Measurements from ENCODE around the gene CHSY3.
"Not testable (repeated sequence)": the region's sequence is repeated elsewhere in the genome, so short reads cannot be mapped to it uniquely, and the experiment has no call there.

Gene CHSY3

DNA sequence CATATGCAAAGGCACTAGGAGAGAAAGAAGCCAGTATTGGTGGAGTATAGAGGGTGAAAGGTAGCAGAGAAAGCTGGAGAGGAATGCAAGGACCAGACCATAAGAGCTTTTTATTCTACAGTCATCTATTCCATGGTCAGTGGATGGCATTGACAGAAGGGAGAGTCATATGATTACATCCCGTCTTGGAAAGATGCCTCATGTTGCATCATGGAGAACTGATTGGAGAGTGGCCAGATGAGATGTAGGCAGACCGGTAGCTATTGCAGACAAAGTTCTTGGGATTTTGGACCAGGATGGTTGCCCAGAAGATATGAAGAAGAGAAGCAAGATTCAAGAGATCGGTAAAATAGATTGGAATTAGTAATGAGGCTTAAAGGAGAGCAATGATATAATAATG is 260.7 kb downstream of the CHSY3 start:
- no peak for DNase-seq (ENCODE audit: low read depth in 2 of 2)

DNA sequence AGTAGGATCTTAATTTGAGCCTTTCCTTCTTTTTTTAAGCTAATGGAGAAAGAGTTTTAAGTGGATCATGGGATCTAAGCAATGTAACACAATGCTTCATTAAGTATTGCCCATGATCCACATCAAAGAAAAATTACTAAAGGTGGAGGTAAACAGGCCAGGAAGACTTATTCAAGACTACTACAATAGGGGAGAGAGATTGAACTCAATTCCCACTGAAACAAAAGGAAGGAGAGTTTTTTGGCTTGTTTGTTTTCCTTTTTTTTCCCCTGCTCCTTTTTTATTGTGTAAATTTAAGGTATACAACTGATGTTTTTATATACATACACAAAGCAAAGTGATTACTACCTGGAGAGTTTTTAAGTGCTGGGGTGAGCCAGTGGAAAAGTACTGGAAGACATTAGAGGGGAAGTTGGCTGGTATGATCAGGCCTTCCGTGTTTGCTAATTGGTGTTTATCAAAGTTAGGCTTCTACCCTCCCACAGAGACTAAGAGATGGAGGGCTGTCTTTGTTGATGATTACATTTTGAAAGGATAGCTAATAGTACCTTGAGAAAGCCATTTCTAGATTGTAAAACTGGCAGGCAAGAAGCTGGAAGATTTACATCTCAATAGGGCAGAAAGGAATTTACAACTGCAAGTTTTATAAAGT is 262.7 kb downstream of the CHSY3 start:
- DNase-seq (ENCODE audit: low read depth in 2 of 2), result no peak

DNA sequence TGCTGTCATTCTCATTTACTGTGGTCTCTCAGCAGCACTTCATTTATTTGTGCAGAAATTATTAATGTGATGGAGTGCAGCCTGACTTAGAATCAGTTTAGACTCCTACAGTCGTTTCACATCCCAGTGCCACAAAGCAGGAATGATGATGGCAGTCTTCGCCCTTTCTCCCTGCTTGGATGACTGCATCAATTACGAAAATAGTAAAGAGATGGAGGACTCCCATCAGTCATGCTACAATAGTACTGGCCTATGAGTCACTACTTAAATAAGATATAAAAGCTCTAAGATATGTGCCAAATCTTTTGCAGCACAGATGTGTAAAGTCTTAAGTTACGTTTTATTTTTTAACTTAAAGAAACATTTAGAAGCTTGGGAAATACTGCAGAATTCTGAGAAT is 263.9 kb downstream of the CHSY3 start:
- no peak for DNase-seq (ENCODE audit: low read depth in 2 of 2)

DNA sequence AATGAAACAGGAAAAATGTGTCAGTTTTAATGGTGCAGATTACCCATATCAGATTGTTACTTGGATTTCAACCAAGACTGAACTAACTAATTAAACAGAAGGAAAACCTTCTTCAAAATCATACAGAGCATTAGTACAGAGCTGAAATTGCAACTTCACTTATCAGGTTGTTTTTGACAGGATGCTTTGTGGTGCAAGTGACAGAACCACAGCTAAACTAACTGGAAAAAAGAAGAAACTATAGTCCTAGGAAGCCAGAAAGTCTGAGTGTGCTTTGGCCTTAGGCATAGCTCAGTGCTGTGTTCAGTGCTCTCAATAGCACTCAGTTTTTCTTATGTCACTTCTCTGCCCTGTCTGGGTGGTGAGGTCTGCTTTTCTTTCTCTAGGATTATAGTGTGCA is 267.4 kb downstream of the CHSY3 start:
- no peak for DNase-seq (ENCODE audit: low read depth in 2 of 2)

DNA sequence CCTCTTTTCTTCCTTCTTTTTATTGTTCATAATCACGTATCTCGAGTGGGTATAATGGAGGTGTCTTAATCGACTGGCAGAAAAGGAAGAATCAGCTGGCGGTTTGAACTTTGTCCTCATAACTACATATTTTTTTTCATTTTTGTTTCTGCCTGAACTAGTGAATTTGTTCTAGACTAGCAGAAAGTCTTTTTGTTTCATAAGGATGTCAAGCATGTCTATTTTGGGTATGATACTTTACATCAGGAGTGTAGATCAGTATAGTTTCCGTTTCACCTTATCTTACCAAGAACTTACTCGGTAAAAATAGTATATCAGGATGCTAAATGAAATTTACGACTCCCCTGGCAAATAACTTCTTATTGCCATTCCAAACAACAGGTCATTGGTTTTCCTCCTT is 278.9 kb downstream of the CHSY3 start:
- no peak for DNase-seq (ENCODE audit: low read depth in 2 of 2)

DNA sequence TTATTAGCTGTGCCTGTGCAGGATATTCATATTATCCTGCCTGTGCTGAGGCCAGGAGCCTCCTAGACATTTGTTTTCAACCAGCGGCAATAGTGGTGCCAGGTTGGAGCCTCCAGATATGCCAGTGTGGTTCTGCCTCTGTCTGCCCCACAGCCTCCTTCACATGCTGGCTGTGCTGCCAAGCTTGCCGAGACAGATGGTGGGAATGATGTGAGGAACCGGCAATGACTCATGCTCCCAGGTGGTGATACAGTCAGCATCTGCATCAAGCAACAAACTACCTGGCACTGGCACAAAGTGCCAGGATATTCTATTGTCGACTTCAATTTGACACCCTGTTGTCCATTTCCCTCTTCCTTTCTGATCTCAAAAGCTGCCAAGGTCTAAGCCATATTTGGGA is 285.7 kb downstream of the CHSY3 start:
- no peak for DNase-seq (ENCODE audit: low read depth in 2 of 2)

DNA sequence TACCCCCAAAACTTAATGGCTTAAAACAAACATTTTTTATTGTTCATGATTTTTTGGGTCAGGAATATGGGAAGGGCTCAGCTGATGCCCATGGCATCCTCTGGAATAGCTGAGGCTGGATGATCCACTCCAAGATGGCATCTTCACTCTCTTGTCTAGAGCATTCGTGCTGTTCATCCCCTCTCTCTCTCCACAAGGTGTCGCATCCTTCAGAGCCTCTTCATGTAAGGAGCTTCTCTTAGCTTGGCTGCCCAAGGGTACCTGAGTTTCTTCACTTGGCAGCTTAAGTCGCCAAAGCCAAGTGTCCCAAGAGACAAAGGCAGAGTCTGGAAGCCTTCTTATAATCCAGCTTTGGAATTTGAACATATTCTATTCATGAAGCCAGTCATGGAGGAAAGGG is 294.7 kb downstream of the CHSY3 start:
- DNase-seq (ENCODE audit: low read depth in 2 of 2), result no peak

DNA sequence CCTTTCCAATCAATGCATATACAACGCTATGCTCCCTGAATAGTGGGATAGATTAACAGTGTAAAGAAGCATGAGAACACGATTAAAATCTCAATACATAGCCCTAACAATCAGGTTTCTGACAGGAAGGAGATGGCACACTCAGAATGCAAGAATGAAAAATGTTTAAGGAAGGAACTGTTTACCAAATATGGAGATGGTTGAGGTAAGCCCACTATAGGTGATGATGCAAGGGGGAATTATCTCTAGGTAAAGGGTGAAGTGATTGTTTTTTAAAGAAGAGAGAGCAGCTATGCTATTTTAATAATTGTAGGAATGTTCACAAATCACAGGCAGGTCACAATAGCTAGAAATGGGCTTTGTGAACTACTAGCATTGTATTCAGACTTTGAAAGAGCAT is 302.4 kb downstream of the CHSY3 start:
- DNase-seq (ENCODE audit: low read depth in 2 of 2), result no peak

DNA sequence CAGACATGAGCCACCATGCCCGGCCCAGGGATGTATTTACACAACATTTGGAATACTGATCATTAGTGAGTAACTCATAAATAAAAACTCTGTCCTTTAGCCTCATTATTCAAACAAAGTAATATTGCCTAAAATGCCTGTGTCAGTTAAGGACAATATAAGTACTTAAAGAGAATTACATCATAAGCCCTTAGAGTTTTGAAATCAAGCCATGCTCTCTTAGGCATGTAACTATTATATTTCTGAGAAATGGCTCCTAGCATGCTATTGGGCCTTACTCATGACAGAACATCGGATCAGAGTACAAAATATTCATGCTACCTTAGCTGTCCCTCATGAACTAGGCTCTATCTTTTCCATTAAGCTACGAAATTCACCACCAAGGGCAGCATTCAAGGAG is 309.3 kb downstream of the CHSY3 start:
- DNase-seq (ENCODE audit: low read depth in 2 of 2), result no peak

DNA sequence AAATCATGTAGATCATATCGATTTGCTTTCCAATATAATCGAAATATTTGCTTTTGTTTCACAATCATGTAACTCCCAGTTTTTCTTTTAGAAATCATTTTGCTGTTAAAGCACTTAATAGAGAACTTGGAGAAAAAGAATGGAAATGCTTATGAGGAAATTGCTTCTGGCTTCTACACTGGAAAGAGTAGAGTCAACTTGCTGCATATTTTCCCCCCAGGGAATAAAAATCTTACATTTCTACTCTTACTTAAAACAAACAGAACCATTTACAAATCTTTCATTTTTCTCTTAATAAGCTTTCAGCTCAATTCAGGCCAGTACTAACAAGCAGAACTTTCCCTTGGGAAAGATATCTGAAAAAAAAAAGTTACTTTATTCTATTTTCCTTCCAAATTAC is 312.0 kb downstream of the CHSY3 start:
- DNase-seq (ENCODE audit: low read depth in 2 of 2), result no peak

DNA sequence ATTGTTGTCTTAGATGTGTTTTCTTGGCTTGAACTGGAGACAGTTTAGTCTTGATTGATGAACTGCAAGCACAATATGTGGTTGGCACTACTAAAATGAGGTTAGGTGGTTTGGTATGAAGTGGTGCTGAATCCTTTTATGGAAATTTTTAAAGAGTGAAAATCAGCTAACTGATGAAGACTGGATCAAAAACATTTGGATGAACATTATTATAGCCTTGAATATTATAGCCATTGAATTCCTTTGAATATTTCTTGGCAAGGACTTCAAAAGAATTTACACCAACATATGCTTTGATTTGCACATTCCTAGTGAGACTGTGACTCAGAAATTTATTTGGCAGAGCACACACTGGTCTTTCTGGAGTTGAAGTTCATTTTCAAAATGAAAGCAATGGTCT is 318.3 kb downstream of the CHSY3 start:
- DNase-seq (ENCODE audit: low read depth in 2 of 2), result no peak

DNA sequence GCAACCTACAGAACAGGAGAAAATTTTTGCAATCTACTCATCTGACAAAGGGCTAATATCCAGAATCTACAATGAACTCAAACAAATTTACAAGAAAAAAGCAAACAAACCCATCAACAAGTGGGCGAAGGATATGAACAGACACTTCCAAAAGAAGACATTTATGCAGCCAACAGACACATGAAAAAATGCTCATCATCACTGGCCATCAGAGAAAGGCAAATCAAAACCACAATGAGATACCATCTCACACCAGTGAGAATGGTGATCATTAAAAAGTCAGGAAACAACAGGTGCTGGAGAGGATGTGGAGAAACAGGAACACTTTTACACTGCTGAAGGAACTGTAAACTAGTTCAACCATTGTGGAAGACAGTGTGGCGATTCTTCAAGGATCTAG is 322.3 kb downstream of the CHSY3 start:
- not testable (repeated sequence) for DNase-seq (ENCODE audit: low read depth in 2 of 2)

DNA sequence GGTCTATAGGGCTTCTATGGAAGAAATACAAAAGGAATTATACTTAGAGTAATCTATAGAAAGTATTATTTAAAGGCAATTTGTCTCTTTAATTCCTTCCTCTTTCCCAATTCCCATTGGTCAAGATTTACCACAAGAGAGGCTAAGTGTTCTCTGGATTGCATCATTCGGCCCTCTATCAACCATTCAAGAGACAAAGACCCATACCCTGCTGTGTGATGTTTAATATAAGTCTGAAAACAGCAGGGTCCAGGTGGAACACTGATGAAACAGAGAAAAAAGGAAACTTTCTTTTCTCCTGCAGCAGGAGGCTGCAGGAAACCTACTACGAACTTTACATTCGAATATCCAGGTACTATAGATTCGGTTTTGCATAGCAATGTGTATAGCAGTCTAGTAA is 323.4 kb downstream of the CHSY3 start:
- DNase-seq (ENCODE audit: low read depth in 2 of 2), result no peak

DNA sequence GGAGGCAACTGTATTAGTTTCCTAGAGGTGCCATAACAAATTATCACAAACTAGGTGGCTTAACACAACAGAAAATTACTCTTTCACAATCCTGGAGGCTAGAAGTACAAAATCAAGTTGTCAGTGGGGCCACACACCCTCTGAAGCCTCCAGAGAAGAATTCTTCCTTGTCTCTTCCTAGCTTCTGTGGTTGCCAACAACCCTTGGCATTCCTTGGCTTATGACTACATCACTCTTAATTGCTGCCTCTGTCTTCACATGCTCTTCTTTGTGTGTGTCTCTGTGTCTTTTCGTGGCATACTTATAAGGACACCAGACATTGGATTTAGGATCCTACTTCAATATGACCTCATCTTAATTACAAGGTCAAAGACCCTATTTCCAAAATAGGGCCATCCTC is 327.5 kb downstream of the CHSY3 start:
- no peak for DNase-seq (ENCODE audit: low read depth in 2 of 2)

DNA sequence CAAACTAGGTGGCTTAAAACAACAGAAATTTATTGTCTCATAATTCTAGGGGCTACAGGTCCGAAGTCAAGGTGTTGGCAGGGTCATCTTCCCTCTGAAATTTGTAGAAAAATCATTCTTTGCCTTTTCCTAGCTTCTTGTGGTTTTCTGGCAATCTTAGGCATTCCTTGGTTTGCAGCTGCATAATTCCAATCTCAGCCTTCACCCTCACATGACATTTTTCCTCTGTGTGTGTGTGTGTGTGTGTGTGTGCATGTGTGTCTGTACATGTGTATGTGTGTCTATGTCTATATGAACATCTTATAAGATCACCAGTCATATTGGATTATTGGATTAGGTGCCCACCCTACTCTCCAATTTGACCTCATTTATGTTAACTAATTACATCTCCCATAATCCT is 330.6 kb downstream of the CHSY3 start:
- DNase-seq (ENCODE audit: low read depth in 2 of 2), result no peak

All from activated CD8-positive, alpha-beta memory T cell treated with anti-CD3 and anti-CD28 coated beads for 4 hours (primary cell).